Activated naive CD4-positive, alpha-beta T cell treated with anti-CD3 and anti-CD28 coated beads, Interleukin-2, amount 50 U/mL, for 24 hours (primary cell): Measurements from ENCODE around the gene NAPSA.
A peak's percentile ranks its signal among the peaks of the same experiment; 100 is the strongest.

Experiments
- H3K27ac Mint-ChIP-seq: one replicate; pipeline ENCODE4 v1.8.0; 2021; ENCODE audit warnings: mild to moderate bottlenecking, mixed read lengths
- H3K27me3 Mint-ChIP-seq: one replicate; pipeline ENCODE4 v1.8.0; 2021; ENCODE audit warnings: mixed read lengths
- H3K36me3 Mint-ChIP-seq: one replicate; pipeline ENCODE4 v1.8.0; 2021; ENCODE audit warnings: mixed read lengths
- H3K4me1 Mint-ChIP-seq: one replicate; pipeline ENCODE4 v1.8.0; 2021; ENCODE audit warnings: mixed read lengths
- H3K4me3 Mint-ChIP-seq: one replicate; pipeline ENCODE4 v1.8.0; 2021; ENCODE audit warnings: mild to moderate bottlenecking, mixed read lengths
- H3K9me3 Mint-ChIP-seq: one replicate; pipeline ENCODE4 v1.8.0; 2021; ENCODE audit warnings: mixed read lengths

NAPSA gene

GRCh38 chr19:50320596-50320995, 44.8 kb downstream of the NAPSA start:
- no peaks in the 10 kb centered on the region for H3K36me3 Mint-ChIP-seq
- no peaks in the 10 kb centered on the region for H3K9me3 Mint-ChIP-seq
- no peak overlapping the region for H3K4me3 Mint-ChIP-seq

GRCh38 chr19:50320051-50320450, 45.4 kb downstream of the NAPSA start:
- Mint-ChIP-seq H3K9me3 (no peaks in the 10 kb centered on the region), H3K4me1 (peaks cover 6% of the 10 kb centered on the region), H3K4me3 (no peak overlapping the region), H3K27ac (no peak overlapping the region), H3K27me3 (peaks cover 21% of the 10 kb centered on the region), H3K36me3 (no peaks in the 10 kb centered on the region)

More at GRCh38 chr19:50320596-50320995, 44.8 kb downstream of the NAPSA start:
- peaks cover 20% of the 10 kb centered on the region for H3K27me3 Mint-ChIP-seq
- H3K27ac Mint-ChIP-seq, result no peak overlapping the region
- peaks cover 3% of the 10 kb centered on the region for H3K4me1 Mint-ChIP-seq

GRCh38 chr19:50319156-50319555, 46.3 kb downstream of the NAPSA start:
- H3K36me3 Mint-ChIP-seq, result no peaks in the 10 kb centered on the region
- H3K4me3 Mint-ChIP-seq, result no peak overlapping the region
- H3K9me3 Mint-ChIP-seq, result no peaks in the 10 kb centered on the region
- peaks cover 26% of the 10 kb centered on the region for H3K27me3 Mint-ChIP-seq
- peaks cover 9% of the 10 kb centered on the region for H3K4me1 Mint-ChIP-seq
- H3K27ac Mint-ChIP-seq, result no peak overlapping the region

- Mint-ChIP-seq H3K36me3 (no peaks in the 10 kb centered on the region), H3K9me3 (no peaks in the 10 kb centered on the region), H3K27ac (no peak overlapping the region), H3K4me3 (no peak overlapping the region), H3K4me1 (peaks cover 9% of the 10 kb centered on the region), H3K27me3 (peaks cover 32% of the 10 kb centered on the region)
Measured at GRCh38 chr19:50318438-50318837, 47.0 kb downstream of the NAPSA start.

GRCh38 chr19:50317115-50317514, 48.3 kb downstream of the NAPSA start:
- Mint-ChIP-seq H3K36me3 (no peaks in the 10 kb centered on the region), H3K9me3 (no peaks in the 10 kb centered on the region), H3K27me3 (peaks cover 40% of the 10 kb centered on the region), H3K4me1 (peaks cover 9% of the 10 kb centered on the region), H3K27ac (no peak overlapping the region), H3K4me3 (no peak overlapping the region)

GRCh38 chr19:50315773-50316448, 49.5 kb downstream of the NAPSA start:
- no peaks in the 10 kb centered on the region for H3K36me3 Mint-ChIP-seq
- H3K4me3 Mint-ChIP-seq, result peak overlapping the region; percentile 70
- H3K9me3 Mint-ChIP-seq, result no peaks in the 10 kb centered on the region
- H3K27ac Mint-ChIP-seq, result no peak overlapping the region
- H3K27me3 Mint-ChIP-seq, result peaks cover 42% of the 10 kb centered on the region
- H3K4me1 Mint-ChIP-seq, result peaks cover 9% of the 10 kb centered on the region

GRCh38 chr19:50314724-50315708, 50.4 kb downstream of the NAPSA start:
- peak overlapping the region; percentile 36 for H3K27ac Mint-ChIP-seq
- peaks cover 48% of the 10 kb centered on the region for H3K27me3 Mint-ChIP-seq
- H3K4me3 Mint-ChIP-seq, result peak overlapping the region; percentile 75
- no peaks in the 10 kb centered on the region for H3K36me3 Mint-ChIP-seq
- no peaks in the 10 kb centered on the region for H3K9me3 Mint-ChIP-seq
- H3K4me1 Mint-ChIP-seq, result peaks cover 9% of the 10 kb centered on the region

GRCh38 chr19:50313812-50314536, 51.5 kb downstream of the NAPSA start:
- H3K9me3 Mint-ChIP-seq, result no peaks in the 10 kb centered on the region
- peaks cover 9% of the 10 kb centered on the region for H3K4me1 Mint-ChIP-seq
- H3K27me3 Mint-ChIP-seq, result peaks cover 50% of the 10 kb centered on the region
- no peak overlapping the region for H3K27ac Mint-ChIP-seq
- no peaks in the 10 kb centered on the region for H3K36me3 Mint-ChIP-seq
- H3K4me3 Mint-ChIP-seq, result no peak overlapping the region

GRCh38 chr19:50312967-50313811, 52.2 kb downstream of the NAPSA start:
- no peak overlapping the region for H3K27ac Mint-ChIP-seq
- H3K4me3 Mint-ChIP-seq, result no peak overlapping the region
- peaks cover 54% of the 10 kb centered on the region for H3K27me3 Mint-ChIP-seq

GRCh38 chr19:50311723-50312635, 53.5 kb downstream of the NAPSA start:
- Mint-ChIP-seq H3K9me3 (no peaks in the 10 kb centered on the region), H3K27me3 (peaks cover 52% of the 10 kb centered on the region), H3K27ac (no peak overlapping the region), H3K36me3 (no peaks in the 10 kb centered on the region), H3K4me1 (peaks cover 9% of the 10 kb centered on the region), H3K4me3 (no peak overlapping the region)

More at GRCh38 chr19:50312967-50313811, 52.2 kb downstream of the NAPSA start:
- Mint-ChIP-seq H3K4me1 (peaks cover 9% of the 10 kb centered on the region), H3K9me3 (no peaks in the 10 kb centered on the region), H3K36me3 (no peaks in the 10 kb centered on the region)

- Mint-ChIP-seq H3K27me3 (peaks cover 51% of the 10 kb centered on the region), H3K4me1 (peaks cover 9% of the 10 kb centered on the region), H3K4me3 (no peak overlapping the region), H3K27ac (no peak overlapping the region), H3K9me3 (no peaks in the 10 kb centered on the region), H3K36me3 (no peaks in the 10 kb centered on the region)
Measured at GRCh38 chr19:50310759-50311465, 54.5 kb downstream of the NAPSA start.

GRCh38 chr19:50309396-50310125, 55.9 kb downstream of the NAPSA start:
- Mint-ChIP-seq H3K9me3 (no peaks in the 10 kb centered on the region), H3K27me3 (peaks cover 52% of the 10 kb centered on the region), H3K4me1 (no peaks in the 10 kb centered on the region), H3K36me3 (no peaks in the 10 kb centered on the region), H3K27ac (no peak overlapping the region), H3K4me3 (no peak overlapping the region)

- Mint-ChIP-seq H3K27me3 (peaks cover 49% of the 10 kb centered on the region), H3K36me3 (no peaks in the 10 kb centered on the region), H3K4me1 (no peaks in the 10 kb centered on the region), H3K4me3 (no peak overlapping the region), H3K27ac (no peak overlapping the region), H3K9me3 (no peaks in the 10 kb centered on the region)
Measured at GRCh38 chr19:50308991-50309390, 56.4 kb downstream of the NAPSA start.
